Measurements from ENCODE around the gene TNFRSF1A. TPM values are rescaled to one million over a fixed set of nuclear protein-coding genes. Genes with fewer than 3 reads are reported as not detected.
A peak's percentile ranks its signal among the peaks of the same experiment; 100 is the strongest.

TNFRSF1A gene
- total and polyA plus RNA-seq, 2 of the 13 experiments (the other 11 are each of a cell fraction or from before 2014, with no cell fraction given): 41.5 to 61.2 TPM

DNA sequence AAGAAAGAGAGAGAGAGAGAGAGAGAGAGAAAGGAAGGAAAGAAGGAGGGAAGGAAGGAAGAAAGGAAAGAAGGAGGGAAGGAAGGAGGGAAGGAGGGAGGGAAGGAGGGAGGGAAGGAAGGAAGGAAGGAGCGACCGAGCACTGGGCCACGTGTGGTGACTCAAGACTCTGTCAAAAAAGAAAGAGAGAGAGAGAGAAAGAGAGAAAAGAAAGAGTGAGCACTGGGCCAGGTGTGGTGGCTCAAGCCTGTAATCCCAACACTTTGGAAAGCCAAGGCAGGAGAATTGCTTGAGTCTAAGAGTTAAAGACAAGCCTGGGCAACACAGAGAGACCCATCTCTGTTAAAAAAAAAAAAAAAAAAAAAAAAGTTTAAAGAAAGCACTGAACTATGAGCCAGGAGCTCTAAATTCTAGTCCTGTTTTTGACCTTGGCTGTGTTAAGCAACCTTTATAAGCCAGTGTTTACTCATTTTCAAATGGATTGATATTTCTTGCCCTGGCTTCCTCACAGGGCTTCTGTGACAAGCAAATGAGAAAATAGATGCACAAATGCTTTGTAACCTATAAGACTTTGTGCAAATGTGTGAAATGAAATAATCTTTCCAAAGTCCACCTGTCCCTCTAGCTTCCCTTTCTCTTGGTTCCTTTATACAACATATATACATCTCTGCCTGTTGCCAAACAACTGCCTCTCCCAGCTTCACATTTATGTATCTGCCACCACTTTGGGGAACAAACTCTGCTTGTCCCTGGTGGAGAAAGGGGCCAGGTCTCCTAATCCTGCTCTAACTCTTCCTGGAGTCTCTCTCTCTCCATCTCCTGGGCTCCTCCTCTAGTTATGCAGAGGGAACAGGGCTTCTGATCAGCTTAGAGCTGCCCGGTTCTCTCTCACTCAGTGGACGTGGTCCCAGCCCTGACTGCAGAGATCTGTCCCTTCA lies 47.5 kb downstream of the TNFRSF1A start (continued):
- TF ChIP-seq ZSCAN12 (CRISPR knock-in tag; IDR thresholded peaks at IDR 0.05) (no peak), ZNF570 (CRISPR knock-in tag; IDR thresholded peaks at IDR 0.05; ENCODE audit: borderline replicate concordance) (no peak), CENPX (CRISPR knock-in tag; IDR thresholded peaks at IDR 0.05) (no peak), ZNF350 (CRISPR knock-in tag; IDR thresholded peaks at IDR 0.05; ENCODE audit: borderline replicate concordance, low read depth) (no peak), STAG1 (CRISPR knock-in tag; IDR thresholded peaks at IDR 0.05) (no peak), ZBTB7A (CRISPR knock-in tag; IDR thresholded peaks at IDR 0.05) (no peak), NBN (conservative IDR thresholded peaks at IDR 0.05) (no peak), SP4 (CRISPR knock-in tag; IDR thresholded peaks at IDR 0.05) (no peak), PHF20 (CRISPR knock-in tag; IDR thresholded peaks at IDR 0.05) (no peak), ZNF205 (CRISPR knock-in tag; IDR thresholded peaks at IDR 0.05) (no peak), GATAD1 (CRISPR knock-in tag; IDR thresholded peaks at IDR 0.05) (no peak), ZBTB3 (CRISPR knock-in tag; IDR thresholded peaks at IDR 0.05; ENCODE audit: borderline replicate concordance, low read depth) (no peak), TMF1 (CRISPR knock-in tag; IDR thresholded peaks at IDR 0.05; ENCODE audit: low read depth) (no peak), ZNF230 (CRISPR knock-in tag; IDR thresholded peaks at IDR 0.05) (no peak), ZNF367 (CRISPR knock-in tag; IDR thresholded peaks at IDR 0.05; ENCODE audit: borderline replicate concordance) (no peak), ZNF34 (CRISPR knock-in tag; IDR thresholded peaks at IDR 0.05; ENCODE audit: borderline replicate concordance) (no peak), ZNF484 (CRISPR knock-in tag; IDR thresholded peaks at IDR 0.05; ENCODE audit: borderline replicate concordance, low read depth) (no peak)
- TF ChIP-seq, protein P1, sequence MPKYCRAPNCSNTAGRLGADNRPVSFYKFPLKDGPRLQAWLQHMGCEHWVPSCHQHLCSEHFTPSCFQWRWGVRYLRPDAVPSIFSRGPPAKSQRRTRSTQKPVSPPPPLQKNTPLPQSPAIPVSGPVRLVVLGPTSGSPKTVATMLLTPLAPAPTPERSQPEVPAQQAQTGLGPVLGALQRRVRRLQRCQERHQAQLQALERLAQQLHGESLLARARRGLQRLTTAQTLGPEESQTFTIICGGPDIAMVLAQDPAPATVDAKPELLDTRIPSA (CRISPR knock-in tag; IDR thresholded peaks at IDR 0.05; ENCODE audit: borderline replicate concordance): no peak
- TF ChIP-seq, protein P2, sequence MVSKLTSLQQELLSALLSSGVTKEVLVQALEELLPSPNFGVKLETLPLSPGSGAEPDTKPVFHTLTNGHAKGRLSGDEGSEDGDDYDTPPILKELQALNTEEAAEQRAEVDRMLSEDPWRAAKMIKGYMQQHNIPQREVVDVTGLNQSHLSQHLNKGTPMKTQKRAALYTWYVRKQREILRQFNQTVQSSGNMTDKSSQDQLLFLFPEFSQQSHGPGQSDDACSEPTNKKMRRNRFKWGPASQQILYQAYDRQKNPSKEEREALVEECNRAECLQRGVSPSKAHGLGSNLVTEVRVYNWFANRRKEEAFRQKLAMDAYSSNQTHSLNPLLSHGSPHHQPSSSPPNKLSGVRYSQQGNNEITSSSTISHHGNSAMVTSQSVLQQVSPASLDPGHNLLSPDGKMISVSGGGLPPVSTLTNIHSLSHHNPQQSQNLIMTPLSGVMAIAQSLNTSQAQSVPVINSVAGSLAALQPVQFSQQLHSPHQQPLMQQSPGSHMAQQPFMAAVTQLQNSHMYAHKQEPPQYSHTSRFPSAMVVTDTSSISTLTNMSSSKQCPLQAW (CRISPR knock-in tag; IDR thresholded peaks at IDR 0.05): peak; percentile 39; the same call in 1 of the 2 replicates
- TF ChIP-seq, protein P3, sequence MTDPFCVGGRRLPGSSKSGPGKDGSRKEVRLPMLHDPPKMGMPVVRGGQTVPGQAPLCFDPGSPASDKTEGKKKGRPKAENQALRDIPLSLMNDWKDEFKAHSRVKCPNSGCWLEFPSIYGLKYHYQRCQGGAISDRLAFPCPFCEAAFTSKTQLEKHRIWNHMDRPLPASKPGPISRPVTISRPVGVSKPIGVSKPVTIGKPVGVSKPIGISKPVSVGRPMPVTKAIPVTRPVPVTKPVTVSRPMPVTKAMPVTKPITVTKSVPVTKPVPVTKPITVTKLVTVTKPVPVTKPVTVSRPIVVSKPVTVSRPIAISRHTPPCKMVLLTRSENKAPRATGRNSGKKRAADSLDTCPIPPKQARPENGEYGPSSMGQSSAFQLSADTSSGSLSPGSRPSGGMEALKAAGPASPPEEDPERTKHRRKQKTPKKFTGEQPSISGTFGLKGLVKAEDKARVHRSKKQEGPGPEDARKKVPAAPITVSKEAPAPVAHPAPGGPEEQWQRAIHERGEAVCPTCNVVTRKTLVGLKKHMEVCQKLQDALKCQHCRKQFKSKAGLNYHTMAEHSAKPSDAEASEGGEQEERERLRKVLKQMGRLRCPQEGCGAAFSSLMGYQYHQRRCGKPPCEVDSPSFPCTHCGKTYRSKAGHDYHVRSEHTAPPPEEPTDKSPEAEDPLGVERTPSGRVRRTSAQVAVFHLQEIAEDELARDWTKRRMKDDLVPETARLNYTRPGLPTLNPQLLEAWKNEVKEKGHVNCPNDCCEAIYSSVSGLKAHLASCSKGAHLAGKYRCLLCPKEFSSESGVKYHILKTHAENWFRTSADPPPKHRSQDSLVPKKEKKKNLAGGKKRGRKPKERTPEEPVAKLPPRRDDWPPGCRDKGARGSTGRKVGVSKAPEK (CRISPR knock-in tag; IDR thresholded peaks at IDR 0.05; ENCODE audit: borderline replicate concordance): no peak
- TF ChIP-seq, protein P4, sequence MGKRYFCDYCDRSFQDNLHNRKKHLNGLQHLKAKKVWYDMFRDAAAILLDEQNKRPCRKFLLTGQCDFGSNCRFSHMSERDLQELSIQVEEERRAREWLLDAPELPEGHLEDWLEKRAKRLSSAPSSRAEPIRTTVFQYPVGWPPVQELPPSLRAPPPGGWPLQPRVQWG (CRISPR knock-in tag; IDR thresholded peaks at IDR 0.05; ENCODE audit: borderline replicate concordance, low read depth): no peak
- TF ChIP-seq, protein P5, sequence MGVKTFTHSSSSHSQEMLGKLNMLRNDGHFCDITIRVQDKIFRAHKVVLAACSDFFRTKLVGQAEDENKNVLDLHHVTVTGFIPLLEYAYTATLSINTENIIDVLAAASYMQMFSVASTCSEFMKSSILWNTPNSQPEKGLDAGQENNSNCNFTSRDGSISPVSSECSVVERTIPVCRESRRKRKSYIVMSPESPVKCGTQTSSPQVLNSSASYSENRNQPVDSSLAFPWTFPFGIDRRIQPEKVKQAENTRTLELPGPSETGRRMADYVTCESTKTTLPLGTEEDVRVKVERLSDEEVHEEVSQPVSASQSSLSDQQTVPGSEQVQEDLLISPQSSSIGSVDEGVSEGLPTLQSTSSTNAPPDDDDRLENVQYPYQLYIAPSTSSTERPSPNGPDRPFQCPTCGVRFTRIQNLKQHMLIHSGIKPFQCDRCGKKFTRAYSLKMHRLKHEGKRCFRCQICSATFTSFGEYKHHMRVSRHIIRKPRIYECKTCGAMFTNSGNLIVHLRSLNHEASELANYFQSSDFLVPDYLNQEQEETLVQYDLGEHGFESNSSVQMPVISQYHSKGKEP (CRISPR knock-in tag; IDR thresholded peaks at IDR 0.05): no peak
